ENCODE measurements around the gene DSC1. TPM values are rescaled to one million over a fixed set of nuclear protein-coding genes. Genes with fewer than 3 reads are reported as not detected.

DSC1 gene
- total RNA-seq, 1 experiment from 2014 or later = not detected

- no peak for TF ChIP-seq ZNF425 (CRISPR knock-in tag; conservative IDR thresholded peaks at IDR 0.05)
These were observed 42.1 kb downstream of the DSC1 start (continued) for GRCh38 chr18:31120594-31120993.

- ChIA-PET POLR2A (no interaction called here), CTCF (interaction anchor here (0.6 kb wide), 1 partner anchor 135 kb away, joined by 4 read pairs; no protein-coding TSS in a partner anchor)
- H3K4me1 Mint-ChIP-seq = peaks cover 16% of the 10 kb centered on the region
- H3K36me3 Mint-ChIP-seq = no peaks in the 10 kb centered on the region
- H3K4me3 Mint-ChIP-seq = no peak overlapping the region
- no peak overlapping the region for H3K27ac Mint-ChIP-seq
- H3K27me3 Mint-ChIP-seq (ENCODE audit: low read depth) = no peaks in the 10 kb centered on the region
- TF ChIP-seq PRRX2 (CRISPR knock-in tag; IDR thresholded peaks at IDR 0.05) (no peak), AFF4 (CRISPR knock-in tag; IDR thresholded peaks at IDR 0.05; ENCODE audit: borderline replicate concordance) (no peak), PREB (CRISPR knock-in tag; IDR thresholded peaks at IDR 0.05; ENCODE audit: borderline replicate concordance) (no peak), NFATC4 (CRISPR knock-in tag; IDR thresholded peaks at IDR 0.05) (no peak), ZBTB21 (CRISPR knock-in tag; IDR thresholded peaks at IDR 0.05; ENCODE audit: borderline replicate concordance) (no peak), ZNF232 (CRISPR knock-in tag; IDR thresholded peaks at IDR 0.05) (no peak), ZNF396 (CRISPR knock-in tag; IDR thresholded peaks at IDR 0.05; ENCODE audit: borderline replicate concordance) (no peak), NR1H2 (CRISPR knock-in tag; IDR thresholded peaks at IDR 0.05) (no peak), MLX (CRISPR knock-in tag; IDR thresholded peaks at IDR 0.05) (no peak), ZNF138 (CRISPR knock-in tag; conservative IDR thresholded peaks at IDR 0.05) (no peak), MXD4 (CRISPR knock-in tag; IDR thresholded peaks at IDR 0.05; ENCODE audit: borderline replicate concordance) (no peak), EMX1 (CRISPR knock-in tag; IDR thresholded peaks at IDR 0.05) (no peak)
- ATAC-seq (no peak), DNase-seq (ENCODE audit: low spot score) (no peak)
- no peaks in the 10 kb centered on the region for H3K9me3 Mint-ChIP-seq
These were observed 45.6 kb downstream of the DSC1 start for GRCh38 chr18:31116853-31117595.

GRCh38 chr18:31112804-31113203 lies 49.9 kb downstream of the DSC1 start:
- H3K27ac Mint-ChIP-seq = no peak overlapping the region
- no peaks in the 10 kb centered on the region for H3K9me3 Mint-ChIP-seq
- H3K36me3 Mint-ChIP-seq = no peaks in the 10 kb centered on the region
- H3K27me3 Mint-ChIP-seq (ENCODE audit: low read depth) = no peaks in the 10 kb centered on the region
- ChIA-PET POLR2A (no interaction called here), CTCF (no interaction called here)
- no peak for ATAC-seq
- no peak overlapping the region for H3K4me3 Mint-ChIP-seq
- peaks cover 4% of the 10 kb centered on the region; the same call in 1 of the 2 replicates for H3K4me1 Mint-ChIP-seq
- TF ChIP-seq ZNF232 (CRISPR knock-in tag; IDR thresholded peaks at IDR 0.05) (no peak), IRF2 (CRISPR knock-in tag; IDR thresholded peaks at IDR 0.05; ENCODE audit: borderline replicate concordance, low read depth) (no peak), GTF2I (CRISPR knock-in tag; conservative IDR thresholded peaks at IDR 0.05) (no peak), RELA (CRISPR knock-in tag; IDR thresholded peaks at IDR 0.05; ENCODE audit: borderline replicate concordance) (no peak), PREB (CRISPR knock-in tag; IDR thresholded peaks at IDR 0.05; ENCODE audit: borderline replicate concordance) (no peak)
- no peak for DNase-seq (ENCODE audit: low spot score)
